Heart right ventricle (tissue), 16 donors: ENCODE results near the gene DMBT1. TPM values are rescaled to one million over a fixed set of nuclear protein-coding genes. Genes with fewer than 3 reads are reported as not detected.

Source experiments
- ATAC-seq, 8 donors: fragments of 200-7000 bp; cut with Tn5 transposase; one replicate each; pipeline ENCODE4 v1.9.1; 2020; ENCODE audit warnings: mild to moderate bottlenecking in 8 of 8, moderate library complexity in 8 of 8, moderate number of reproducible peaks in 1 of 8
- DNase-seq, 2 donors: peaks; one replicate each; pipeline ENCODE4 v3.0.0-alpha.2; 2020
- H3K27ac ChIP-seq, 10 donors: fragments of 200-600 bp; sonication (generic) in 2 of 10; one replicate each; pipeline versions ENCODE4 v1.5.0 to v1.8.0; 2020 to 2022; ENCODE audit warnings: mild to moderate bottlenecking in 3 of 10
- H3K27me3 ChIP-seq, 7 donors: fragments of 200-600 bp; one replicate each; pipeline ENCODE4 v1.8.0; 2021 to 2022; ENCODE audit warnings: mild to moderate bottlenecking in 2 of 7
- H3K36me3 ChIP-seq, 9 donors: fragments of 200-600 bp; sonication (generic) in 1 of 9; one replicate each; pipeline versions ENCODE4 v1.5.0 to v1.8.0; 2020 to 2022; ENCODE audit warnings: mild to moderate bottlenecking in 2 of 9
- H3K4me1 ChIP-seq, 9 donors: fragments of 200-600 bp; sonication (generic) in 1 of 9; one replicate each; pipeline versions ENCODE4 v1.5.0 to v1.8.0; 2020 to 2022; ENCODE audit warnings: mild to moderate bottlenecking in 4 of 9
- H3K4me3 ChIP-seq, 10 donors: fragments of 200-600 bp; sonication (generic) in 2 of 10; one replicate each; pipeline versions ENCODE4 v1.5.0 to v1.8.0; 2020 to 2022; ENCODE audit warnings: mild to moderate bottlenecking in 7 of 10, moderate library complexity in 2 of 10
- H3K9me3 ChIP-seq, 11 donors: fragments of 200-600 bp in 10 of 11; sonication (generic) in 2 of 11; one replicate each; pipeline versions ENCODE4 v1.5.0 to v1.8.0; 2013 to 2022; ENCODE audit warnings: mild to moderate bottlenecking in 2 of 11, control low read depth in 1 of 11, moderate library complexity in 1 of 11
- WGBS, 2 donors: extraction: QIAGEN DNeasy Blood & Tissue Kit; methylation state at CpG; one replicate each; pipeline ENCODE4 v1.1.7; 2013; ENCODE audit warnings: inconsistent platforms in 1 of 2; 5-methylcytosine and 5-hydroxymethylcytosine counted together
- intact Hi-C, 10 donors: fragments of 100-400 bp; cut with DNase I; formaldehyde crosslinking; loops; one replicate each; pipeline versions ENCODE4 v1.11.1 to v1.14.2; 2022
- polyA plus RNA-seq, 2 donors: library from polyadenylated mRNA; stranded (reverse); fragments of 200-250 nt; gene quantifications; one replicate each; pipeline ENCODE4 v1.2.3, GENCODE V29; 2013
- total RNA-seq, 10 donors: library from RNA; stranded (reverse); fragmentation: NEBNext Ultra II Directional in 3 of 10; extraction: Animal tissue kit (Norgen Biotek cat#: 25700) in 3 of 10; gene quantifications; one replicate each; pipeline versions ENCODE4 v1.2.1 to v1.2.4, GENCODE V29; 2021 to 2023
- TF ChIP-seq, protein P1 (sequence below), 9 donors: fragments of 200-600 bp; sonication (generic) in 2 of 9; IDR thresholded peaks; one replicate each; pipeline versions ENCODE4 v1.5.0 to v1.8.0; 2021 to 2022; ENCODE audit warnings: antibody characterized with exemption in 9 of 9, mild to moderate bottlenecking in 5 of 9, moderate library complexity in 1 of 9
- donor health status: Arrhythmogenic right ventricular cardiomyopathy.
- donor health status: ischemic (EF 13 %, LVEDD 7.1; RV severe dilation, severe dysfunction).
- donor health status: healthy with polysubstance abuse.
- donor health status: DM: no; HTN: yes; CAD: no.
- donor health status: DM: no; HTN: no; CAD: no.
- donor health status: ischemic (EF 25% LVEDD 6.9; RV normal size, moderate dysfunction).
- donor health status: ischemic (EF 25% LVEDD 5.7; RV mildly dilated, moderate dysfunction).
- donor health status: healthy.
- donor health status: DM: yes; HTN: yes; CAD: no.
- donor health status: Ischemic cardiomyopathy.
- donor health status: ischemic (EF 35%, LVEDD 5.7; RV mildly dilated, moderate dysfunction).
- donor health status: nonischemic (EF 11% LVEDD 7.7; RV severe dilation, severe dysfunction).
- donor health status: DM: yes; HTN: yes; CAD: no.
- donor health status: PGD.
- donor health status: ischemic (EF 29% LVEDD 5.4; RV normal size, mild dysfunction).
- donor health status: nonischemic (EF 23%, LVEDD 6.1; RV moderate dilation, normal function).

The DMBT1 gene
- total and polyA plus RNA-seq, 12 donors, result 0.01 to 0.18 (median 0.05) TPM; not detected in 9

DNA sequence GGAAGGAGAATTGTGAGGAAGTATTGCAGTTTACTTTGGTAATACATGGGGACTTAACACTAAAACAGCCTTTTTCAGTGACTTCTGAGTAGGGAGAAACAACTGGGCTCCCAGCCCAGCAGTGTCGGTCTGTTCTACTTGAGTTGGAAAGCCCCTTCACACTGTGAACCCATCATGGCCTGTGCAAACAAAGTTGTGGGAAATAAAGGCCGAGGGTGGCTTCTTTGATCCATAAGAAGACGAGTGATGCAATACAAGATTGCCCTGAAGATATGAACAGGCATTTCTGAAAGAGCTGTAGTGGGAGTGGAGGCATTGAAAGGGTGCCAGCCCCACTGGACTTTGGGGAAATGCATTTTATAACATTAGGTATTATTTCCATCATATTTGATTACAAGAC lies 110.8 kb downstream of the DMBT1 start:
- H3K9me3 ChIP-seq, result no peaks in the 10 kb centered on the region
- TF ChIP-seq, protein P1, sequence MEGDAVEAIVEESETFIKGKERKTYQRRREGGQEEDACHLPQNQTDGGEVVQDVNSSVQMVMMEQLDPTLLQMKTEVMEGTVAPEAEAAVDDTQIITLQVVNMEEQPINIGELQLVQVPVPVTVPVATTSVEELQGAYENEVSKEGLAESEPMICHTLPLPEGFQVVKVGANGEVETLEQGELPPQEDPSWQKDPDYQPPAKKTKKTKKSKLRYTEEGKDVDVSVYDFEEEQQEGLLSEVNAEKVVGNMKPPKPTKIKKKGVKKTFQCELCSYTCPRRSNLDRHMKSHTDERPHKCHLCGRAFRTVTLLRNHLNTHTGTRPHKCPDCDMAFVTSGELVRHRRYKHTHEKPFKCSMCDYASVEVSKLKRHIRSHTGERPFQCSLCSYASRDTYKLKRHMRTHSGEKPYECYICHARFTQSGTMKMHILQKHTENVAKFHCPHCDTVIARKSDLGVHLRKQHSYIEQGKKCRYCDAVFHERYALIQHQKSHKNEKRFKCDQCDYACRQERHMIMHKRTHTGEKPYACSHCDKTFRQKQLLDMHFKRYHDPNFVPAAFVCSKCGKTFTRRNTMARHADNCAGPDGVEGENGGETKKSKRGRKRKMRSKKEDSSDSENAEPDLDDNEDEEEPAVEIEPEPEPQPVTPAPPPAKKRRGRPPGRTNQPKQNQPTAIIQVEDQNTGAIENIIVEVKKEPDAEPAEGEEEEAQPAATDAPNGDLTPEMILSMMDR (IDR thresholded peaks at IDR 0.05), result no peak
- WGBS, 2 donors, result 60 to 81% methylated on average over 3 of the region's 3 CpGs
- no peak overlapping the region for H3K4me3 ChIP-seq
- intact Hi-C loops, result no loop called here
- H3K27me3 ChIP-seq, result peaks cover 0 to 8% (median 0%) of the 10 kb centered on the region in 7 donors
- no peak for ATAC-seq
- no peak for DNase-seq
- H3K27ac ChIP-seq, result no peak overlapping the region
- peaks cover 0 to 12% (median 0%) of the 10 kb centered on the region in 9 donors for H3K4me1 ChIP-seq
- no peaks in the 10 kb centered on the region for H3K36me3 ChIP-seq

DNA sequence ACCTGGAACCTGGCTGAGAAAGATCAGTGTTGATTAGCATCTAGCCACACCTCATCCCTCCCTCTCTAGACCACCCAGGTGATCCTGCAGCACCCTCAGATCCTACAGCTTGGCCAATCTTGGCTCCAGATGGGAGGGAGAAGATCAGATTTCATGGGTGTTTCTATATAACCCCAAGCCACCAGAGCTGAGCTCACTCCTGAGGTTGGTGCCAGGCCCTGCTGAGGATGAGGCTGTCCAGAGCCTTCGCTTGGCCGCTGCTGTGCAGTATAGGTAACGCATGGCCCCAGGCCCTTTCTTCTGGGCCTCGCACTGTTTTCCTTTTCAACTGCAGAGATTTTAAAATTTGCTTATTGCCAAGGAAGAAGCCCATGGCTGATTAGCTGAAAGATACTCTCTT lies 112.1 kb downstream of the DMBT1 start:
- no peaks in the 10 kb centered on the region for H3K9me3 ChIP-seq
- peaks cover 0 to 8% (median 0%) of the 10 kb centered on the region in 7 donors for H3K27me3 ChIP-seq
- 93 to 95% methylated on average over 4 of the region's 4 CpGs for WGBS, 2 donors
- no peak overlapping the region for H3K4me3 ChIP-seq
- H3K36me3 ChIP-seq, result no peaks in the 10 kb centered on the region
- intact Hi-C loops, result no loop called here
- ATAC-seq (no peak), DNase-seq (no peak)
- TF ChIP-seq, protein P1 (IDR thresholded peaks at IDR 0.05), result no peak
- H3K4me1 ChIP-seq, result peaks cover 0 to 12% (median 0%) of the 10 kb centered on the region in 9 donors
- no peak overlapping the region for H3K27ac ChIP-seq

DNA sequence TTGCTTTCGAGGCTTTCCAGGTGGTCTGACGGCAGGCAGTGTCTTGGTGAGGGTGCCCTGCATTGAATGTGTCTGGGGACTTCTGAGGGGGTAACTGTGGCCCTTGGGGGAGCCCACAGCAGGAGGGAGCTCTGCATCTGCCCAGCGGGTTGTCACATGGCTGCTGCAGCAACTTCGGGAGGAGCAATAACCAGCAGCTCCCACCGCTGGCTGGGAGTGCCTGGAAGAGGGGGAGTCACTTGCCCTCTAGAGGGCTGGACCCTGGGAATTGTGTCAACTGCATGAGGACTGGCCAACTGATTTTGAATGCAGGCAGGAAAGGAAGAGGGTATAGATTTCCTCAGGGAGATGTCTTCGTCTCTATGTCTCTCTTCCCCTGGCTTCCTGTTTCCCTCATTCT lies 112.7 kb downstream of the DMBT1 start:
- H3K4me3 ChIP-seq, result no peak overlapping the region
- no peak overlapping the region for H3K27ac ChIP-seq
- H3K9me3 ChIP-seq, result no peaks in the 10 kb centered on the region
- TF ChIP-seq, protein P1 (IDR thresholded peaks at IDR 0.05), result no peak
- H3K4me1 ChIP-seq, result peaks cover 0 to 12% (median 0%) of the 10 kb centered on the region in 9 donors
- peaks cover 0 to 8% (median 0%) of the 10 kb centered on the region in 7 donors for H3K27me3 ChIP-seq
- no peaks in the 10 kb centered on the region for H3K36me3 ChIP-seq
- intact Hi-C loops, result no loop called here
- WGBS, 2 donors, result 52 to 67% methylated on average over 6 of the region's 6 CpGs
- no peak for ATAC-seq
- DNase-seq, result no peak

DNA sequence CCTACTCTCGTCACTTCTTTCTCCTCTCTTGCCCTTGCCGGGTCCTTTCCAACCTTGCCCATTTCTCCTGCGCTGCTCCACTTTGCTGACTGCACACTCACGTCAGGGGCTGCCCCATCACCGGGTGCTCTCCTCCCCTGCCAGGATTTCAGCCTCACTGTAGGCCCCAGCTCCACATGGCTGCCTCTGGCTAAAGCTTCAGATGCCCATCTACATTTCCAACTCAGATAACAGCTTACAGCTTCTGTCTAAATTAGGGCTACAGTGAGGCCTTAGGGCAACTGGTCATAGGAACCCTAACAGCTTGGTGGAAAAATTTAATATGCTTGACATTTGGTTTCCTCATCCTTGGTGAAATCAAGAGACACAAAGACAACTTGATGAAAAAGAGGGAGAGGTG lies 113.2 kb downstream of the DMBT1 start:
- intact Hi-C loops, result no loop called here
- Histone ChIP-seq H3K4me3 (no peak overlapping the region), H3K4me1 (peaks cover 0 to 12% (median 0%) of the 10 kb centered on the region in 9 donors)

More for the DNA sequence above, 113.2 kb downstream of the DMBT1 start:
- Histone ChIP-seq H3K9me3 (no peaks in the 10 kb centered on the region), H3K36me3 (no peaks in the 10 kb centered on the region), H3K27me3 (peaks cover 0 to 8% (median 0%) of the 10 kb centered on the region in 7 donors), H3K27ac (no peak overlapping the region)
- 75 to 85% methylated on average over 5 of the region's 5 CpGs for WGBS, 2 donors
- DNase-seq (no peak), ATAC-seq (no peak)
- TF ChIP-seq, protein P1 (IDR thresholded peaks at IDR 0.05), result no peak
